ENCODE data around the gene OR2A42.
"Not testable (repeated sequence)": the region's sequence is repeated elsewhere in the genome, so short reads cannot be mapped to it uniquely, and the experiment has no call there.

OR2A42 gene

DNA sequence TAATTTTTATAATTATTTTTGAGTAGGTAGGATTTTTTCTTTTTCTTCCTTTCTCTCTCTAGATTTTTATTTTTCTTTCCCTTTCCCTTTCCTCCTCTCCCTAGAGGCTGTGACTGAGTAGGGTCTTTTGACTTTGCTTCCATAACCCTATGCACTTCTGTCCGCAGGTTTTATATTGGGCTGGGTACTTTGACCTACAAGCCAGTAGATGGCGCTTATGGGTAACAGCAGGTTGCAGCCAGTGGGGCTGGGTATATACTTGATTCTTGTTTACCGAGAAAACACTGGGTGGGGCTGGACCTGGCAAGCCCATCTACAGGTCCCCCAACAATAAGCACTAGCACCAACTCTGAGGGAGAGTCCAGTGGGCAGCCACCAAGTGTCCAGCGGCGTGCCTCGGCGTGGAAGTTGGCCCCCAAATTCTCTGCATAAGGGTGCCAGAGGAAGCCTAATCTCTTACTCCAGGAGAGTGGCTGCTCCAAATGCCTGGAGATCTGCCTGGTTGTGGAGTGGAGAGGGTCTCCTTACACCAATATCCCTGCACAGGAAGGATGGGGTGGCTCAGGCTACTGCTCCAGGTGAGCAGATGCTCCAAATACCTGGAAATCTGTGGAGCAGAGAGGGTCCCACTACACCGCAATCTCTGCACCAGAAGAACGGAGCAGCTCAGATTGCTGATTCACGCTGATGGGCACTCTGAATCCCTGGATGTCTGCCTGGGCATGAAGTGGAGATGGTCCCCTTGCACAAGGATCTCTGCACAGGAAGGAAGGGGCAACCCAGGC is 60.8 kb downstream of the OR2A42 start:
- H3K4me3 ChIP-seq (ENCODE audit: low read depth, low read length), result not testable (repeated sequence)
- TF ChIP-seq, protein P1, sequence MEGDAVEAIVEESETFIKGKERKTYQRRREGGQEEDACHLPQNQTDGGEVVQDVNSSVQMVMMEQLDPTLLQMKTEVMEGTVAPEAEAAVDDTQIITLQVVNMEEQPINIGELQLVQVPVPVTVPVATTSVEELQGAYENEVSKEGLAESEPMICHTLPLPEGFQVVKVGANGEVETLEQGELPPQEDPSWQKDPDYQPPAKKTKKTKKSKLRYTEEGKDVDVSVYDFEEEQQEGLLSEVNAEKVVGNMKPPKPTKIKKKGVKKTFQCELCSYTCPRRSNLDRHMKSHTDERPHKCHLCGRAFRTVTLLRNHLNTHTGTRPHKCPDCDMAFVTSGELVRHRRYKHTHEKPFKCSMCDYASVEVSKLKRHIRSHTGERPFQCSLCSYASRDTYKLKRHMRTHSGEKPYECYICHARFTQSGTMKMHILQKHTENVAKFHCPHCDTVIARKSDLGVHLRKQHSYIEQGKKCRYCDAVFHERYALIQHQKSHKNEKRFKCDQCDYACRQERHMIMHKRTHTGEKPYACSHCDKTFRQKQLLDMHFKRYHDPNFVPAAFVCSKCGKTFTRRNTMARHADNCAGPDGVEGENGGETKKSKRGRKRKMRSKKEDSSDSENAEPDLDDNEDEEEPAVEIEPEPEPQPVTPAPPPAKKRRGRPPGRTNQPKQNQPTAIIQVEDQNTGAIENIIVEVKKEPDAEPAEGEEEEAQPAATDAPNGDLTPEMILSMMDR (IDR thresholded peaks at IDR 0.05; ENCODE audit: borderline replicate concordance, insufficient read depth, low read depth, low read length), result peak; percentile 38; the same call in 1 of the 2 replicates
